Left ventricle myocardium inferior (tissue), 1 donor: ENCODE measurements around the gene SNTA1. TPM values are rescaled to one million over a fixed set of nuclear protein-coding genes. Genes with fewer than 3 reads are reported as not detected.
"Not testable (repeated sequence)": the region's sequence is repeated elsewhere in the genome, so short reads cannot be mapped to it uniquely, and the experiment has no call there.

Experiments
- DNase-seq: peaks from one replicate; pipeline ENCODE4 v3.0.0-alpha.2; 2020
- H3K27ac ChIP-seq: fragments of 200-600 bp; replicated peaks from 2 replicates; pipeline ENCODE4 v1.8.0; 2021
- H3K27me3 ChIP-seq: fragments of 200-600 bp; 2 replicates; pipeline ENCODE4 v1.8.0; 2021; ENCODE audit warnings: low read depth
- H3K36me3 ChIP-seq: fragments of 200-600 bp; 2 replicates; pipeline ENCODE4 v1.8.0; 2021
- H3K4me1 ChIP-seq: fragments of 200-600 bp; 2 replicates; pipeline ENCODE4 v1.8.0; 2021
- H3K4me3 ChIP-seq: fragments of 200-600 bp; 2 replicates; pipeline ENCODE4 v1.8.0; 2021; ENCODE audit warnings: mild to moderate bottlenecking, moderate library complexity
- H3K9me3 ChIP-seq: fragments of 200-600 bp; replicated peaks from 2 replicates; pipeline ENCODE4 v1.8.0; 2021
- intact Hi-C: fragments of 100-400 bp; cut with micrococcal nuclease; formaldehyde crosslinking; loops from one replicate; pipeline ENCODE4 v1.11.0; 2022
- total RNA-seq: library from RNA; stranded (reverse); fragmentation: NEBNext Ultra II Directional; extraction: Animal tissue kit (Norgen Biotek cat#: 25700); gene quantifications from one replicate; pipeline ENCODE4 v1.2.1, GENCODE V29; 2021
- TF ChIP-seq, protein P1 (sequence below): fragments of 200-600 bp; IDR thresholded peaks from 2 replicates; pipeline ENCODE4 v1.8.0; 2021; ENCODE audit warnings: antibody characterized with exemption, mild to moderate bottlenecking, borderline replicate concordance
- donor health status: DM: no; HTN: yes; CAD: no; lungs with severe emphysema.

The SNTA1 gene
- total RNA-seq, 1 donor from 2014 or later: 202 TPM

DNA sequence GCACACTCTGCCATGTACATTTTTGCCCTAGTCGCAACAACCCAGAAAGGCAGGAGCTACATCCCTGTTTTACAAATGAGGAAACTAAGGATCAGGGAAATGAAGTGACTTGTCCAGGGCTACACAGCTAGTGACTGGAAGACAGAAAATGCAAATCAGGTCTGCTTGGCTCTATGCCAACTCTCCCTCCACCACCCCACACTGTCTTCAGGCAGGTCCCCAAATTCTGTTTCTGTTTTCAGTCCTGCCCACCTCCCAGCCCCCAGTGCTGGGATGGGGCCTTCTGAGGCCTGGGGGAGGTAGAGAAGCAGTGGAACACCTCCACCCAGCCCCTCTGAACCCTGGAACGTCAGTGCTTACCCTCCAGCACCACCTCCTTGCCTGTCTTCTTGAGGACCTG is 5.1 kb downstream of the SNTA1 start:
- peak overlapping the region; percentile 91 for H3K27ac ChIP-seq
- H3K27me3 ChIP-seq: no peaks in the 10 kb centered on the region
- peaks cover 90% of the 10 kb centered on the region for H3K4me1 ChIP-seq
- H3K4me3 ChIP-seq: no peak overlapping the region
- no peaks in the 10 kb centered on the region for H3K9me3 ChIP-seq
- intact Hi-C loops: no loop called here
- H3K36me3 ChIP-seq: peaks cover 11% of the 10 kb centered on the region
- TF ChIP-seq, protein P1, sequence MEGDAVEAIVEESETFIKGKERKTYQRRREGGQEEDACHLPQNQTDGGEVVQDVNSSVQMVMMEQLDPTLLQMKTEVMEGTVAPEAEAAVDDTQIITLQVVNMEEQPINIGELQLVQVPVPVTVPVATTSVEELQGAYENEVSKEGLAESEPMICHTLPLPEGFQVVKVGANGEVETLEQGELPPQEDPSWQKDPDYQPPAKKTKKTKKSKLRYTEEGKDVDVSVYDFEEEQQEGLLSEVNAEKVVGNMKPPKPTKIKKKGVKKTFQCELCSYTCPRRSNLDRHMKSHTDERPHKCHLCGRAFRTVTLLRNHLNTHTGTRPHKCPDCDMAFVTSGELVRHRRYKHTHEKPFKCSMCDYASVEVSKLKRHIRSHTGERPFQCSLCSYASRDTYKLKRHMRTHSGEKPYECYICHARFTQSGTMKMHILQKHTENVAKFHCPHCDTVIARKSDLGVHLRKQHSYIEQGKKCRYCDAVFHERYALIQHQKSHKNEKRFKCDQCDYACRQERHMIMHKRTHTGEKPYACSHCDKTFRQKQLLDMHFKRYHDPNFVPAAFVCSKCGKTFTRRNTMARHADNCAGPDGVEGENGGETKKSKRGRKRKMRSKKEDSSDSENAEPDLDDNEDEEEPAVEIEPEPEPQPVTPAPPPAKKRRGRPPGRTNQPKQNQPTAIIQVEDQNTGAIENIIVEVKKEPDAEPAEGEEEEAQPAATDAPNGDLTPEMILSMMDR: no peak
- DNase-seq: no peak

DNA sequence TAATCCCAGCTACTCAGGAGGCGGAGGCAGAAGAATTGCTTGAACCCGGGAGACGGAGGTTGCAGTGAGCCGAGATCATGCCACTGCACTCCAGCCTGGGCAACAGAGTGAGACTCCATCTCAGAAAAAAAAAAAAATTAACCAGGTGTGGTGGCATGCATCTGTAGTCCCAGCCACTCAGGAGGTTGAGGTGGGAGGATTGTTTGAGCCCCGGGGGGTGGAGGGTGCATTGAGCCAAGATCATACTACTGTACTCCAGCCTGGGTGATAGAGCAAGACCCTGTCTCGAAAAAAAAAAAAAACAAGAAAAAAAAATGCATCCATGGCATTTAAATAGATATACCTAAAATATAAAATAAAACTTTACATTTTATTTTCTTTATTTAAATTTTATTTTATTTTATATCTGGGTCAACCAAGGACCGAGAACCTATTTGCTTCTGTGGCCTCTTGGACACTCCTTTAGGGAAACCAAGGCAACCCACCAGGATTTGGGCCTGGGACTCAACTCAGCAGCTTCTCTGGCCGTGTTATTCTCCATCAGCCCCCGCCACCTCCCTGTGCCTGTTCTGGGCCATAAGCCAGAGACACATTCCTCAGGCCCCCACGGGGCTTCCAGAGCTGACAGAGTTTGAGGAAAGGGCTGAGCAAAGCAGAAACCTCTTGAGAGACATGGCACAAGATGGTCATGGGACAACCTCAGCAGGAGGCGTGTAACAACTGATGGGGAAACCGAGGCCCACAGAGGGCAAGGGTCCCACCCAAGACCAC is 6.2 kb downstream of the SNTA1 start:
- Histone ChIP-seq H3K36me3 (peaks cover 11% of the 10 kb centered on the region), H3K27me3 (no peaks in the 10 kb centered on the region), H3K27ac (peak overlapping the region; percentile 91), H3K9me3 (no peaks in the 10 kb centered on the region), H3K4me3 (peak overlapping the region; percentile 13), H3K4me1 (peaks cover 93% of the 10 kb centered on the region)
- TF ChIP-seq, protein P1: no peak
- intact Hi-C loops: no loop called here
- peak; percentile 75 for DNase-seq

DNA sequence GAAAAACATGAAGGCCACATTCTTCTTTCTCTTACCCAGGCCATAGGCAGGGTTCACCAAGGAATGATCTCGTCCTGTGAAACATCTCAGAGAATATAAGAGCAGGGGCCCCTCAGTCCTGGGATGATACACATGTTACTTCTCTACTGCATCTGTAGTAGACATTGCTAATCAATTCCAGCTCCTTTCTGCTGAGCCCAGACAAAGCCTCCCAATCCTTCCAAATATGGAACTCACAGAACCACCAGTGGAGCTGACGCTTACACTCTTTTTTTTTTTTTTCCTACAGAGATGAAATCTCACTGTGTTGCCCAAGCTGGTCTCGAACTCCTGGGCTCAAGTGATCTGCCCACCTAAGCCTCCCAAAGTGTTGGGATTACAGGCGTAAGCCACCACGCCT is 9.1 kb downstream of the SNTA1 start:
- no peak for DNase-seq
- Histone ChIP-seq H3K36me3 (peaks cover 11% of the 10 kb centered on the region), H3K27me3 (no peaks in the 10 kb centered on the region), H3K4me1 (peaks cover 86% of the 10 kb centered on the region), H3K9me3 (no peaks in the 10 kb centered on the region), H3K4me3 (no peak overlapping the region), H3K27ac (peak overlapping the region; percentile 91)
- TF ChIP-seq, protein P1: no peak
- intact Hi-C loops: no loop called here

DNA sequence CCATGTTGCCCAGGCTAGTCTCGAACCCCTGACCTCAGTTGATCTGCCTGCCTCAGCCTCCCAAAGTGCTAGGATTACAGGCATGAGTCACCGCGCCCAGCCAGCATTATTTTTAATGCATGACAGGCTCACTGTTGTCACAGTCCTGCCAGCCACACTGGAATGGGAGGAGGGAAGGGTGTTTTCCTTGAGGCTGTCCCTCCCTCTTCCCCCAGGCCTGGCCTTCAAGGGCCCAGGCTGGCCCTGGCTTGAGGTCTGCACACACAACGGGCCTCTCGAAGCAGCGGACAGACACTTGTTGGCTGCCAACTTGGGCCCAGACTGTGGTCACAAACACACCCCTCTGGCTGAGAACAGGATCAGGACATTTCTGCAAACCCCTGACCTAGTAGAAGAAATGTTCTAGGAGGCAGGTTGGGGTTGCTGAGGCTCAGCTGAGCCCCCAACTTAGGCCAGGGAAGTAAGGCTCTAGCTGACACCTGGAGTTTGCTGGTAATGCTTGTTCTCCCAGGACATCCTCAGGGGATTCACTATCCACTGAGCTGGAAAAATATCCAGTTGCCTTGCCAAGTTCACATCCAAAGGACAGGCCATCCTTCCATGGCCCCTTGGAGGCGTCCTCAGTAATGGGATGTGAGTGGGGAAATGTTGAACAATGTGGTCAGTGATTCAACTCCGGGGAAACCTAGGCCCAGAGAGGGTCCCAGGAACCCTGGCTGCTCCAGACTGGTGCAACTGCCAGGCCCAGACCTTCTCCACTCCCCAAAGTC is 9.9 kb downstream of the SNTA1 start:
- intact Hi-C loops: no loop called here
- Histone ChIP-seq H3K4me3 (no peak overlapping the region), H3K4me1 (peaks cover 86% of the 10 kb centered on the region), H3K27ac (peak overlapping the region; percentile 91), H3K9me3 (no peaks in the 10 kb centered on the region), H3K27me3 (no peaks in the 10 kb centered on the region), H3K36me3 (peaks cover 9% of the 10 kb centered on the region)
- DNase-seq: peak; percentile 59
- TF ChIP-seq, protein P1: no peak

DNA sequence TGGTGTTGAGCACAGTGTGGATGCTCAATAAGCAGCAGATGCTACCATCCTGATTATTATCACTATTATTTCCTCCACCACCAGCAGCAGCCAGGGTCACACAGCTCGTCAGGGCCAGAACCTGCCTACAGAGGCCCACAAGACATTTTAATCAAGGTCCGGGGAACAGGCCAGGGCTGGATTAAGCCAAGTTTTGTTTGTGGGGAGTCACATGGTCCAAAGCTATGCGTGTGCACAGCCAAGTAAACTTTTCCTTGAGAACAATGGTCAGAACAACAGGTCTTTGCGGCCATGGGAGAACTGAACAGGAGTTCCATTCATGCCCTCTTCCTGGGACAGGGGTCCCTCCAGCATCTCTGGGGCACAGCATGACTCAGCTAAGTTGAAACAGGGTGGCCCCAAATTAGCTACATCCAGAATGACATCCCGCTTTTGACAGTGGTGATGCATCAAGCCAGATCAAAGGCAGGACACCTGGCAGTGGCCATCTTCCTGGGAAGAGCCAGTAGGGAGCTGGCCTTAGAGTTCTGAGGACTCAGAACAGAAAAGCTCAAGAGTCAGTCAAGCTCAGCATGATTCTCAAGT is 11.7 kb downstream of the SNTA1 start:
- Histone ChIP-seq H3K4me3 (no peak overlapping the region), H3K9me3 (no peaks in the 10 kb centered on the region), H3K4me1 (peaks cover 84% of the 10 kb centered on the region), H3K27me3 (no peaks in the 10 kb centered on the region), H3K36me3 (peaks cover 7% of the 10 kb centered on the region), H3K27ac (peak overlapping the region; percentile 91)
- intact Hi-C loops: no loop called here
- TF ChIP-seq, protein P1: no peak
- peak; percentile 44 for DNase-seq

DNA sequence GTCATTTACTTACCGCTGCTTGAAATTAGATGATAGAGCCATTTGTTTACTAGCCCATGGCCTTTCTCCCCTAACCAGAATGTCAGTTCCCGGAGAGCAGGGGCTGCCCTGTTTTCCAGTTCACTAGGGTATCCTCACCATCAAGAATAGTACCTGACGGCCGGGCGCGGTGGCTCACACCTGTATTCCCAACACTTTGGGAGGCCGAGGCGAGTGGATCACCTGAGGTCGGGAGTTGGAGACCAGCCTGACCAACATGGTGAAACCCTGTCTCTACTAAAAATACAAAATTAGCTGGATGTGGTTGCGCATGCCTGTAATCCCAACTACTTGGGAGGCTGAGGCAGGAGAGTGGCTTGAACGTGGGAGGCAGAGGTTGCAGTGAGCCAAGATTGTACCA is 19.7 kb downstream of the SNTA1 start:
- DNase-seq, H3K9me3 ChIP-seq, H3K27me3 ChIP-seq, intact Hi-C loops, H3K4me3 ChIP-seq, H3K36me3 ChIP-seq: not testable (repeated sequence)
- peaks cover 94% of the 10 kb centered on the region for H3K4me1 ChIP-seq
- peak overlapping the region; percentile 91 for H3K27ac ChIP-seq
